Keratinocyte (primary cell): ENCODE results near the gene RNF166. TPM values are rescaled to one million over a fixed set of nuclear protein-coding genes. Genes with fewer than 3 reads are reported as not detected.

ENCODE experiments used
- DNase-seq: peaks from one replicate; pipeline ENCODE4 v3.0.0-alpha.2; 2011; ENCODE audit warnings: low read depth, missing footprints, low spot score
- FAIRE-seq: peaks from 2 replicates; lab custom pipeline; 2011; peaks lifted over from hg19 to GRCh38; lab: Jason Lieb, UNC
- H2AFZ ChIP-seq: 2 replicates; pipeline ENCODE4 v1.6.0; 2012; ENCODE audit warnings: low read length, control low read depth, inconsistent platforms; ENCODE audit not compliant: control insufficient read depth
- H3K27ac ChIP-seq: 2 replicates; pipeline ENCODE4 v1.5.1; 2011; ENCODE audit warnings: low read length; ENCODE audit not compliant: control insufficient read depth, insufficient read depth
- H3K27me3 ChIP-seq: 3 replicates; pipeline ENCODE4 v1.6.0; 2011; ENCODE audit warnings: low read length; ENCODE audit not compliant: control insufficient read depth, insufficient read depth; ENCODE audit errors: extremely low read depth
- H3K36me3 ChIP-seq, 2 experiments: 2 replicates in 1 of 2; 3 replicates in 1 of 2; pipeline ENCODE4 v1.5.1; 2011; ENCODE audit warnings: low read length in 2 of 2, mild to moderate bottlenecking in 1 of 2; ENCODE audit not compliant: control insufficient read depth in 2 of 2, insufficient read depth in 2 of 2; ENCODE audit errors: extremely low read depth in 1 of 2
- H3K4me1 ChIP-seq: 3 replicates; pipeline ENCODE4 v1.5.1; 2011; ENCODE audit warnings: low read length; ENCODE audit not compliant: control insufficient read depth, insufficient read depth; ENCODE audit errors: extremely low read depth
- H3K4me2 ChIP-seq: 3 replicates; pipeline ENCODE4 v1.6.0; 2011; ENCODE audit warnings: low read depth, low read length; ENCODE audit not compliant: control insufficient read depth, insufficient read depth; ENCODE audit errors: extremely low read depth
- H3K4me3 ChIP-seq, 3 experiments: fragments of 200-600 bp in 1 of 3; sonication (generic) in 1 of 3; 2 replicates in 2 of 3; 3 replicates in 1 of 3; pipeline ENCODE4 v1.5.1; 2011 to 2016; ENCODE audit warnings: low read length in 3 of 3, mild to moderate bottlenecking in 3 of 3, control low read depth in 2 of 3, inconsistent platforms in 1 of 3, low read depth in 1 of 3, mixed read lengths in 1 of 3, mixed run types in 1 of 3, moderate library complexity in 1 of 3; ENCODE audit not compliant: control insufficient read depth in 2 of 3, insufficient read depth in 2 of 3; ENCODE audit errors: extremely low read depth in 1 of 3
- H3K79me2 ChIP-seq: 2 replicates; pipeline ENCODE4 v1.6.0; 2012; ENCODE audit warnings: low read length; ENCODE audit not compliant: control insufficient read depth, insufficient read depth
- H3K9ac ChIP-seq: 3 replicates; pipeline ENCODE4 v1.6.0; 2011; ENCODE audit warnings: low read length; ENCODE audit not compliant: control insufficient read depth, insufficient read depth; ENCODE audit errors: extremely low read depth
- H3K9me1 ChIP-seq: 3 replicates; pipeline ENCODE4 v1.6.0; 2011; ENCODE audit warnings: low read length; ENCODE audit not compliant: control insufficient read depth, insufficient read depth; ENCODE audit errors: extremely low read depth
- H3K9me3 ChIP-seq: 2 replicates; pipeline ENCODE4 v1.5.1; 2012; ENCODE audit warnings: low read depth, low read length; ENCODE audit not compliant: control insufficient read depth
- H4K20me1 ChIP-seq: 3 replicates; pipeline ENCODE4 v1.6.0; 2011; ENCODE audit warnings: low read length; ENCODE audit not compliant: control insufficient read depth, insufficient read depth; ENCODE audit errors: extremely low read depth
- EZH2 ChIP-seq: IDR thresholded peaks from one replicate; pipeline ENCODE4 v1.6.1; 2012; ENCODE audit warnings: inconsistent platforms, mild to moderate bottlenecking, low read length, moderate library complexity
- dilution Hi-C: fragments of 300-500 bp; cut with MboI; formaldehyde crosslinking; loops from one replicate; pipeline ENCODE4 v1.7.0; 2020; ENCODE audit warnings: low sequenced_read_pairs; ENCODE audit not compliant: extremely low pct_ligation_motif_present
- polyA plus RNA-seq, 5 experiments: library from polyadenylated mRNA; depleted of rRNA in 3 of 5; stranded (reverse) in 3 of 5; stranded (forward) in 1 of 5; unstranded in 1 of 5; fragments of >200 nt; gene quantifications; 1 replicate in 1 of 5; 2 replicates in 3 of 5; 3 replicates in 1 of 5; pipeline versions ENCODE4 v1.2.1 to v1.2.3, GENCODE V29; 2011 to 2012; ENCODE audit warnings: missing spikeins in 2 of 5, low read depth in 1 of 5, low replicate concordance in 1 of 5
- TF ChIP-seq, protein P1 (sequence below), 3 experiments: IDR thresholded peaks in 1 of 3; conservative IDR thresholded peaks in 1 of 3; optimal IDR thresholded peaks in 1 of 3; 2 replicates in 2 of 3; 3 replicates in 1 of 3; pipeline versions ENCODE3 to v1.5.1; 2011; ENCODE audit warnings: low read length in 3 of 3, mild to moderate bottlenecking in 3 of 3, moderate library complexity in 2 of 3, control low read depth in 1 of 3, inconsistent platforms in 1 of 3; ENCODE audit not compliant: insufficient read depth in 2 of 3; ENCODE audit errors: extremely low read depth in 1 of 3

RNF166 gene
- polyA plus RNA-seq, 1 donor (not counting 4 experiments of a cell fraction or from before 2014, with no cell fraction given) = 3.4 TPM

DNA sequence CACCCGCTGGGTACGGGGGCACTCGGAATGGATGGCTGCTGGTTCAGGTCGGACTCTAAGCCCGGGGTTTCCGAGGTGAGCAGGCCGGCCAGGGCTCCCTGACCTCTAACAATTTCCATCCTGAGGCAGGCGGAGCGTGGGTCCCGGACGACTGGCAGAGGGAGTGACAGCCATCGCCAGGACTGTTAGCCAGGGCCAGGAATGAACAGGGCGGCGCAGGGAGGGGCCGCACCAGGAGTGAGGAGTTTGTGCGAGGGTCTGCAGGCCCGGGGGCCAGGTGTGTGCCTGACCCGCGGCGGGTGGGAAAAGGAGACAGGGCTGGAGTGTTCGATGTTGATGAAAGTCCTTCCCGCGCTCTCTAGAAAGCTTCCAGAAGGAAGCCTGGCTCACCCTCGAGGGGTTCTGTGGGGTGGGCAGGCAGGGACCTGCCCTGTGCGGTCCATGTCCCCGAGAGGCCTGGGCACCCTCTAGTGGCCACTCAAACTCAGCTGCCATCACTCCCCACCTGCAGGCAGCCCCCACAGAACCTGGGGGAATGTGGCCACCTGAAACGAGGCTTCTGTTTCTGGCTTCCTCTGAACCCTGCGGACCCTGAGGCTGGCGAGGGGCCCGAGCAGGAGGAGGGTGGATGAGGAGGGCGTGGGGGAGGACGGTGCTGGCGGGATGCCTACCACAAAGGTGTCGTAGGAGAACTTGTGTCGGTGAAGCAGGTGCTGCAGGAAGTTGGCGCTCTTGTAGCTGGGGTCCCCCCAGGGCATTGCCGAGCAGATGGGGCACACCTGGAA, 8.2 kb downstream of the RNF166 start:
- no peaks in the 10 kb centered on the region for H3K79me2 ChIP-seq
- dilution Hi-C loops = no loop called here
- no peak overlapping the region for H3K4me2 ChIP-seq
- DNase-seq (no peak), FAIRE-seq (no peak)
- no peaks in the 10 kb centered on the region for H3K4me1 ChIP-seq
- peaks cover 2 to 4% of the 10 kb centered on the region in 2 experiments for H3K36me3 ChIP-seq
- H3K4me3 ChIP-seq = no peak overlapping the region
- H3K9ac ChIP-seq = no peak overlapping the region
- H3K27ac ChIP-seq = no peak overlapping the region
- TF ChIP-seq, protein P1, sequence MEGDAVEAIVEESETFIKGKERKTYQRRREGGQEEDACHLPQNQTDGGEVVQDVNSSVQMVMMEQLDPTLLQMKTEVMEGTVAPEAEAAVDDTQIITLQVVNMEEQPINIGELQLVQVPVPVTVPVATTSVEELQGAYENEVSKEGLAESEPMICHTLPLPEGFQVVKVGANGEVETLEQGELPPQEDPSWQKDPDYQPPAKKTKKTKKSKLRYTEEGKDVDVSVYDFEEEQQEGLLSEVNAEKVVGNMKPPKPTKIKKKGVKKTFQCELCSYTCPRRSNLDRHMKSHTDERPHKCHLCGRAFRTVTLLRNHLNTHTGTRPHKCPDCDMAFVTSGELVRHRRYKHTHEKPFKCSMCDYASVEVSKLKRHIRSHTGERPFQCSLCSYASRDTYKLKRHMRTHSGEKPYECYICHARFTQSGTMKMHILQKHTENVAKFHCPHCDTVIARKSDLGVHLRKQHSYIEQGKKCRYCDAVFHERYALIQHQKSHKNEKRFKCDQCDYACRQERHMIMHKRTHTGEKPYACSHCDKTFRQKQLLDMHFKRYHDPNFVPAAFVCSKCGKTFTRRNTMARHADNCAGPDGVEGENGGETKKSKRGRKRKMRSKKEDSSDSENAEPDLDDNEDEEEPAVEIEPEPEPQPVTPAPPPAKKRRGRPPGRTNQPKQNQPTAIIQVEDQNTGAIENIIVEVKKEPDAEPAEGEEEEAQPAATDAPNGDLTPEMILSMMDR (optimal IDR thresholded peaks at IDR 0.05 in 1 of 3, IDR thresholded peaks at IDR 0.05 in 1 of 3, conservative IDR thresholded peaks at IDR 0.05 in 1 of 3; ENCODE audit: extremely low read depth in 1 of 3, insufficient read depth in 2 of 3, low read length in 3 of 3) = peak in 2 of 3 experiments; percentile 45 to 52
- no peak for TF ChIP-seq EZH2
- no peaks in the 10 kb centered on the region for H3K9me1 ChIP-seq
- H4K20me1 ChIP-seq = no peaks in the 10 kb centered on the region
- no peaks in the 10 kb centered on the region for H3K9me3 ChIP-seq
- H2AFZ ChIP-seq = no peak overlapping the region
- peaks cover 19% of the 10 kb centered on the region for H3K27me3 ChIP-seq

DNA sequence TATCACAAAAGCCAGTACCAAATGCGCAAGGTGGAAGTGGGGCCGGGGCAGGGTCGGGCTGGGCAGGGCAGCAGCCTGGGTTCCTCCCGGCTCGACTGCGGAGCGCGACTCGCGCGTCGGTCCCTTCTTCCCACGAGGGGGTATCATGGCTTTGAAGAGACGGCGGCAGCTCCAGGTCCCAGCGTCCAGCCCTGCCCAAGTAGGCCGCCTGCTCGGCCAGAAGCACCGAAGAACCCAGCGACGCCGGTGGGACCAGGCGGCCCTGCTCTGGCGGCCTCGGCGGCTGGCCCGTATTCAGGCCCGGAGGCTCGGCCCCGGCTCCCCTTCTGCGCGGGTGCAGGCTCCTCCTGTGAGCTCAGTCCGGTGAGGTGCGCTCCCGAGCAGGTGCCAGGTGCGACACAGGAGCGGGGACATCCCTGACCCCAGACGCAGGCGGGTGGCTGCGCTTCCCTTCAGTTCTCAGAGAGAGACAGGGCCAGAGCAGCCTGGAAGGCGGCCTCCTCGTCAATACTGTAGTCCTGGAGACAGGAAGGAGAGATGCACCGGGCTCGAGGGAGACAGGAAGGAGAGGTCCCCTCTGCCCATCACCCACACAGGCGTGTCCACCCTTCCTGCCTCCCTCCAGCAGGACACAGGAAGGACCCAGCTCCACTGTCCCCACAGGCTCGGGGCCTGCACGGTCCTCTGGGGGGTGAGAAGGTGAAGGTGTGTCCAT, 8.9 kb downstream of the RNF166 start:
- Histone ChIP-seq H3K9me1 (no peaks in the 10 kb centered on the region), H3K4me2 (no peak overlapping the region), H3K27ac (no peak overlapping the region), H3K79me2 (no peaks in the 10 kb centered on the region), H3K4me1 (no peaks in the 10 kb centered on the region), H4K20me1 (no peaks in the 10 kb centered on the region), H3K9ac (no peak overlapping the region), H3K4me3 (no peak overlapping the region), H3K9me3 (no peaks in the 10 kb centered on the region), H3K27me3 (peaks cover 26% of the 10 kb centered on the region), H2AFZ (no peak overlapping the region), H3K36me3 (peaks cover 2 to 4% of the 10 kb centered on the region in 2 experiments)
- dilution Hi-C loops = no loop called here
- FAIRE-seq = no peak
- no peak for DNase-seq
- TF ChIP-seq, protein P1 (optimal IDR thresholded peaks at IDR 0.05 in 1 of 3, IDR thresholded peaks at IDR 0.05 in 1 of 3, conservative IDR thresholded peaks at IDR 0.05 in 1 of 3; ENCODE audit: extremely low read depth in 1 of 3, insufficient read depth in 2 of 3, low read length in 3 of 3) = no peak
- TF ChIP-seq EZH2 = no peak
